T-helper 1 cell treated with Interleukin-12 subunit alpha and Interleukin-12 subunit beta and Interleukin-4 antibody, amounts not matched to agents 30 μg/mL and 1 μg/mL, for 36 hours (primary cell): ENCODE results near the gene SOX12.

Source experiments
- H3K27ac Mint-ChIP-seq: one replicate; pipeline ENCODE4 v1.8.0; 2021; ENCODE audit warnings: mild to moderate bottlenecking, mixed read lengths
- H3K27me3 Mint-ChIP-seq: one replicate; pipeline ENCODE4 v1.8.0; 2021; ENCODE audit warnings: low read depth, mixed read lengths
- H3K36me3 Mint-ChIP-seq: one replicate; pipeline ENCODE4 v1.8.0; 2021; ENCODE audit warnings: low read depth, mixed read lengths
- H3K4me1 Mint-ChIP-seq: one replicate; pipeline ENCODE4 v1.8.0; 2021; ENCODE audit warnings: low read depth, mixed read lengths
- H3K4me3 Mint-ChIP-seq: one replicate; pipeline ENCODE4 v1.8.0; 2021; ENCODE audit warnings: mild to moderate bottlenecking, moderate library complexity, mixed read lengths
- H3K9me3 Mint-ChIP-seq: one replicate; pipeline ENCODE4 v1.8.0; 2021; ENCODE audit warnings: mixed read lengths

The SOX12 gene

GRCh38 chr20:325045-325888 is at the start of gene SOX12:
Gene SOX12, plus strand, starts transcription at chr20:325552. Its CDS starts 373 bp downstream, at chr20:325925.
- H3K4me1 Mint-ChIP-seq = peaks cover 10% of the 10 kb centered on the region
- no peaks in the 10 kb centered on the region for H3K9me3 Mint-ChIP-seq
- H3K27me3 Mint-ChIP-seq = peaks cover 5% of the 10 kb centered on the region
- peaks cover under 1% of the 10 kb centered on the region for H3K36me3 Mint-ChIP-seq
- peak within 1 kb of the TSS; percentile 86 for H3K4me3 Mint-ChIP-seq
- peak within 1 kb of the TSS; percentile 72 for H3K27ac Mint-ChIP-seq

- no peak overlapping the region for H3K27ac Mint-ChIP-seq
- H3K4me1 Mint-ChIP-seq = no peaks in the 10 kb centered on the region
- no peaks in the 10 kb centered on the region for H3K27me3 Mint-ChIP-seq
- no peaks in the 10 kb centered on the region for H3K9me3 Mint-ChIP-seq
- peaks cover 8% of the 10 kb centered on the region for H3K36me3 Mint-ChIP-seq
- H3K4me3 Mint-ChIP-seq = no peak overlapping the region
Observed at GRCh38 chr20:275791-276190, 49.6 kb upstream of the SOX12 start.

DNA sequence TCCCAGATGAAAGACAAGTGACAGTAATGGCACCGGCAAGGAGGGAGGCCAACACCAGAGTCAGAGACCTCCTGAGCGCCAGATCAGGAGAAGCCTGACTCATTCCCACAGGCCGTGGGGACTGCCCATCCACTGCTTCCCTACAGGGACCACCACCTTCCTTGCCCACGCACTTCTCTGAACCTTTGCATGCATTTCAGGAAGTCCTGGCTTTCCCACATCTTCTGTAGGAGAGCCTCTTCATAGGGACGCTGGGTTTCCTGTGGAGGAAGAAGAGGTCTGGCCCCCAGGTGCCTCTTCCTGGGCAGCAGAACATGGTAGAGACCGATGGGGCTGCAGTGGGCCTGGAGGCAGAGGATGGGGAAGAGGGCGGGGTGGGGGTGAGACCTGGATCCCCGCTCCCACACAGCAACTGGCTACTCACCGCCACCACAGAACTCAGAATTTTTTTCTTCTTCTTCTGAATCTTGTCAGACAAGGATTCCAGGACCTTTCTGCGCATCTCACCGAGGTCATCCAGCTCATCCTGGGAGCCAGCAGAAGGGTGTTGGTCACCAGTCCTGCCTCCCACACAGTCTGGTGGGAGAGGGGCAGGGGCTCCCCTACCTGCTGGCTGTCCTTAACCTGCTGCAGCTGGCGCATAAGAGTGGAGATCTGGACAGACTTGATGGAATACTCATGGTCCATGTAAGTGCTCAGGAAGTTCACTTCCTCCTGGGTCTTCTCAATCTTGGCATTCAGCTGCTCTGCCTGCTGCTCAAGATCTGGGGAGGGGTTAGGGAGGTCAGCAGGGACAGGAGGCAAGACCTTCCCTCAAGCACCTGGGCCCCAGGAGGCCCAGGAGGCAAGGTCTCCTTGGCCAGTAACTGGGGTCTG is 48.5 kb upstream of the SOX12 start:
- H3K4me1 Mint-ChIP-seq = no peaks in the 10 kb centered on the region
- H3K36me3 Mint-ChIP-seq = peaks cover 10% of the 10 kb centered on the region
- no peak overlapping the region for H3K4me3 Mint-ChIP-seq
- H3K9me3 Mint-ChIP-seq = no peaks in the 10 kb centered on the region
- H3K27me3 Mint-ChIP-seq = no peaks in the 10 kb centered on the region
- H3K27ac Mint-ChIP-seq = no peak overlapping the region

DNA sequence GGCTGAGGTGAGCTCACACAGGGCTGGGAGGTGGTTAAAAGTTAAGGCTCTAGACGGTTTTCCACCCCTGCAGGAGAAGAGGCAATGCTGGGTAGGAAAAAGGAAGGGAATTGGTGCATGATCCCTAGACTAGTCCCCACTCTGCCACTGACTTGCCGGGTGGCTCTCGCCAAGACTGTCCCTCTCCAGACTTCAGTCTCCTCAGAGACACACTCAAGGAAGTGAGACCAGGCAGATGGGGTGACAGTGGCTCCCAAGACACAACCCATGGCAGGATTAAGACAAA is 47.9 kb upstream of the SOX12 start:
- Mint-ChIP-seq H3K4me3 (no peak overlapping the region), H3K4me1 (no peaks in the 10 kb centered on the region), H3K9me3 (no peaks in the 10 kb centered on the region), H3K27me3 (no peaks in the 10 kb centered on the region), H3K36me3 (peaks cover 10% of the 10 kb centered on the region), H3K27ac (no peak overlapping the region)

- no peaks in the 10 kb centered on the region for H3K27me3 Mint-ChIP-seq
- no peak overlapping the region for H3K4me3 Mint-ChIP-seq
- H3K27ac Mint-ChIP-seq = no peak overlapping the region
- no peaks in the 10 kb centered on the region for H3K4me1 Mint-ChIP-seq
- peaks cover 10% of the 10 kb centered on the region for H3K36me3 Mint-ChIP-seq
- H3K9me3 Mint-ChIP-seq = no peaks in the 10 kb centered on the region
Observed at GRCh38 chr20:278181-278580, 47.2 kb upstream of the SOX12 start.

GRCh38 chr20:278607-279571 is 46.5 kb upstream of the SOX12 start:
- Mint-ChIP-seq H3K4me3 (no peak overlapping the region), H3K27ac (no peak overlapping the region), H3K4me1 (no peaks in the 10 kb centered on the region), H3K36me3 (peaks cover 10% of the 10 kb centered on the region), H3K27me3 (no peaks in the 10 kb centered on the region), H3K9me3 (no peaks in the 10 kb centered on the region)

GRCh38 chr20:284172-284571 is 41.2 kb upstream of the SOX12 start:
- no peaks in the 10 kb centered on the region for H3K9me3 Mint-ChIP-seq
- H3K4me3 Mint-ChIP-seq = no peak overlapping the region
- H3K4me1 Mint-ChIP-seq = peaks cover 12% of the 10 kb centered on the region
- H3K27ac Mint-ChIP-seq = no peak overlapping the region
- H3K27me3 Mint-ChIP-seq = no peaks in the 10 kb centered on the region
- peaks cover 3% of the 10 kb centered on the region for H3K36me3 Mint-ChIP-seq

- no peaks in the 10 kb centered on the region for H3K9me3 Mint-ChIP-seq
- H3K27ac Mint-ChIP-seq = no peak overlapping the region
- peaks cover 2% of the 10 kb centered on the region for H3K36me3 Mint-ChIP-seq
- H3K27me3 Mint-ChIP-seq = no peaks in the 10 kb centered on the region
- peaks cover 19% of the 10 kb centered on the region for H3K4me1 Mint-ChIP-seq
- no peak overlapping the region for H3K4me3 Mint-ChIP-seq
Observed at GRCh38 chr20:286508-286907, 38.8 kb upstream of the SOX12 start.

DNA sequence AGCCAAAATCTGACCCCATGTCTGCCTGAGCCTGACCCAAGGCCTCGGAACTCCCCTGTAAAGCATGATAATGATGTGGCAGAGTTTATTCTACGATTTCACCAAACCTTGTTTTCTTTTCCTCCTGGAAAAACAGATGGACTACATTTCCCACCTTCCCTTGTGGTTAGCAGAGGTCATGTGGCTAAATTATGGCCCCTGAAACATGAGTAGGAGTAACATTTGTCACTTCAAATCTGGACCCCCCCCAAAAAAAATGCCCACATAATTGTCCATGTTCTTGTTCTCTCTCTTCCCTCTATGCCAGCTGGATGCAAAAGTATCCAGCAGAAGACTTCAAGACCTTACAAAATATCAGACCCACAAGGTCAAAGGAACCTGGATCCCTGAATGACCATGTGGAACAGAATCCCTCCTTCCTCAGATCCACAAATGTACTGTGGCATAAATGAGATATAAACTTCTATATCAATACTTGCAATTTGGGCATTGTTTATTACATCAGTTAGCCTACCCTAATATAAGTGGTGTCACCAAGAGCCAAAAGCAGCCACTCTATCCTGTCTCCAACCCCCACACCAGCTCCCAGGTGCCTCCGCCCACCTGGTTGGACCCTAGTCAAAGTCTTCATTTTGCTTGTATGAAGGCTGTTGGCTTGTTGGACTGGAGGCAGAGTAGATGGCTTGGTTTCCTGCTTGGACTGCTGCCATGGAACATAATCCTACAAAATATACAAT is 36.2 kb upstream of the SOX12 start:
- Mint-ChIP-seq H3K36me3 (peaks cover 2% of the 10 kb centered on the region), H3K4me1 (peaks cover 19% of the 10 kb centered on the region), H3K9me3 (no peaks in the 10 kb centered on the region), H3K27ac (no peak overlapping the region), H3K4me3 (no peak overlapping the region), H3K27me3 (no peaks in the 10 kb centered on the region)

- H3K27me3 Mint-ChIP-seq = no peaks in the 10 kb centered on the region
- H3K4me3 Mint-ChIP-seq = no peak overlapping the region
- H3K27ac Mint-ChIP-seq = peak overlapping the region; percentile 72
- no peaks in the 10 kb centered on the region for H3K9me3 Mint-ChIP-seq
- H3K36me3 Mint-ChIP-seq = peaks cover 2% of the 10 kb centered on the region
- H3K4me1 Mint-ChIP-seq = peaks cover 19% of the 10 kb centered on the region
Observed at GRCh38 chr20:289693-290083, 35.7 kb upstream of the SOX12 start.

DNA sequence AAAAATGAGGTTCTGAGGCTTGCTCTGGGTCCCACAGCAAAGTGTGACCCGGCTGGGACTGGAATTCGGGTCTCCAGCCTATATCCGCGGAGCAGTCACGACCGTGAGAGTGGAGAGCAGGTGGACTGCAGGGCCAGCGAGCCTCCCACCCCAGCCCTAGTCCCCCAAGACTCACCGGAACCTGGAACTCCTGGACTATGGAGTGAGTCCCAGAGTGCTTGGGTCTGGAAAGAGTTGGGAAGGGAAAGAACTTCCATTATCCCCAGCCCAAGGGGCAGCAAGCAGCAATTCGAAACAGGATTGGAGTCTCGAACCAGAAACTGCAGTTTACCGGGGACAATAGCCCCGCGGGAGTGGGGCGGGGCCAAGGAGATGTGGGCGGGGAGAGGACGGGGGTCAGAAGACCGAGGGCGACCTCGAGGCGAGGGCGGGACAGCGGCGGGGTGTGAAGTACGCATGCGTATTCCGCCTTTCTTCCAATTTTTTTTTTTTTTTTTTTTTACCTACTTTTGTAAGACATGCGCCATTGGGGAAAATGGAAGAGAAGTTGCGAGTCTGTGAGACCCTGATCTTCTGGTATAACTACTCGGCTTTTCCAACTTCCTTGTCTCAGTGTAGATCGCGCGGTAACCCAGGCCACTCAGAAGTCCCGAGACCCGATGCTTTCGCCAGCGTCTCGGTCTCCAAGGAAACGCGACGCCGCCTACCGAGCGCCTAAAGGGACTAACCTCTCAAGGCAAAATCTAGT is 35.1 kb upstream of the SOX12 start, which contains the start of gene C20orf96:
Gene C20orf96 (minus strand): TSS at position 667 of the 748 bp plus-strand sequence. CDS start 140 bp downstream, at position 527.
- no peaks in the 10 kb centered on the region for H3K9me3 Mint-ChIP-seq
- peaks cover 19% of the 10 kb centered on the region for H3K4me1 Mint-ChIP-seq
- no peaks in the 10 kb centered on the region for H3K27me3 Mint-ChIP-seq
- H3K36me3 Mint-ChIP-seq = peaks cover 2% of the 10 kb centered on the region
- H3K4me3 Mint-ChIP-seq = no peak within 1 kb of the TSS
- peak within 1 kb of the TSS; percentile 72 for H3K27ac Mint-ChIP-seq

GRCh38 chr20:294602-295001 is 30.8 kb upstream of the SOX12 start:
- Mint-ChIP-seq H3K4me3 (no peak overlapping the region), H3K4me1 (peaks cover 24% of the 10 kb centered on the region), H3K9me3 (no peaks in the 10 kb centered on the region), H3K27me3 (no peaks in the 10 kb centered on the region), H3K27ac (no peak overlapping the region), H3K36me3 (peaks cover 17% of the 10 kb centered on the region)

DNA sequence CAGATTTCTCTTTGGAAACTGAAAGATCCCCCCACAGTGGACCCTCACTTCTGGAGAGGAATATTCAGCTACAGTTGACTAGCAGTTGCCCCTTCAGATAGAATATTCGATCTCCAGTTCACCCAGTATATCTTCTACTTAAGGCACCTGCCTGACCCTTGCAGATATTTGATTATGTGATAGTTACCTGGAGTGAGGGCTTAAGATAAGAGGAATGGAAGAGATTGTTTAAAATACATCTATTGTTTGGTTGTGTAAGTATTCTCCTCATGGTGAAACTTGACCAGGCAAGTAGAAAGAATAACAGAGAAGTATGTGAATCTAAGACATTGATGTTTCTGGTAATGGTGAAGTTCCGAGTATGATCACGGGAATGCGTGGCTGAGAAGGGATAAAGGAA is 29.5 kb upstream of the SOX12 start:
- H3K36me3 Mint-ChIP-seq = peaks cover 21% of the 10 kb centered on the region
- peak overlapping the region; percentile 49 for H3K27ac Mint-ChIP-seq
- peak overlapping the region; percentile 61 for H3K4me3 Mint-ChIP-seq
- H3K9me3 Mint-ChIP-seq = no peaks in the 10 kb centered on the region
- H3K27me3 Mint-ChIP-seq = no peaks in the 10 kb centered on the region
- H3K4me1 Mint-ChIP-seq = peaks cover 26% of the 10 kb centered on the region
